T-cell (primary cell): ENCODE data around the gene SPEG. TPM values are rescaled to one million over a fixed set of nuclear protein-coding genes. Genes with fewer than 3 reads are reported as not detected.
A peak's percentile ranks its signal among the peaks of the same experiment; 100 is the strongest.
"Not testable (repeated sequence)": the region's sequence is repeated elsewhere in the genome, so short reads cannot be mapped to it uniquely, and the experiment has no call there.

Experiments used
- ATAC-seq, 4 experiments: fragments of 200-7000 bp in 3 of 4; fragments of 150-1000 bp in 1 of 4; cut with Tn5 transposase; replicated peaks in 1 of 4; 1 replicate in 3 of 4; 2 replicates in 1 of 4; pipeline ENCODE4 v1.10.0; 2021; ENCODE audit warnings: moderate library complexity in 3 of 4, mild to moderate bottlenecking in 2 of 4, moderate number of reproducible peaks in 1 of 4
- CTCF ChIA-PET, 2 donors: fragments of 300-600 bp; sonication (Branson Sonifier 250); formaldehyde crosslinking; loops; one replicate each; lab custom pipeline; 2022; ENCODE audit warnings: antibody characterized with exemption in 2 of 2; lab: Charles Lee
- POLR2A ChIA-PET, 2 donors: fragments of 300-600 bp; sonication (Branson Sonifier 250); formaldehyde crosslinking; loops; one replicate each; lab custom pipeline; 2022; ENCODE audit warnings: antibody characterized with exemption in 2 of 2; lab: Charles Lee
- DNase-seq, 35 experiments: peaks; one replicate each; pipeline versions ENCODE4 v3.0.0 to v3.0.0-alpha.2; 2013 to 2023
- H3K27ac ChIP-seq: one replicate; pipeline ENCODE4 v1.5.1; 2013; ENCODE audit warnings: low read length
- H3K27me3 ChIP-seq, 2 experiments: replicated peaks in 1 of 2; 1 replicate in 1 of 2; 2 replicates in 1 of 2; pipeline versions ENCODE4 v1.6.1 to v1.7.0; 2013; ENCODE audit warnings: low read length in 1 of 2, mixed read lengths in 1 of 2; ENCODE audit not compliant: control insufficient read depth in 2 of 2, insufficient read depth in 2 of 2; ENCODE audit errors: extremely low read depth in 1 of 2
- H3K36me3 ChIP-seq, 2 donors: 1 replicate in 1 of 2; 2 replicates in 1 of 2; pipeline versions ENCODE4 v1.6.1 to v1.7.0; 2013; ENCODE audit warnings: low read length in 1 of 2; ENCODE audit not compliant: control insufficient read depth in 2 of 2, insufficient read depth in 1 of 2; ENCODE audit errors: extremely low read depth in 1 of 2
- H3K4me1 ChIP-seq, 2 experiments: 1 replicate in 1 of 2; 2 replicates in 1 of 2; pipeline versions ENCODE4 v1.6.1 to v1.7.0; 2013; ENCODE audit warnings: low read length in 2 of 2, mixed read lengths in 1 of 2; ENCODE audit not compliant: insufficient read depth in 2 of 2, control insufficient read depth in 1 of 2; ENCODE audit errors: extremely low read depth in 1 of 2
- H3K4me3 ChIP-seq, 2 donors: 1 replicate in 1 of 2; 2 replicates in 1 of 2; pipeline versions ENCODE4 v1.5.1 to v1.7.0; 2013; ENCODE audit warnings: mild to moderate bottlenecking in 2 of 2, low read length in 1 of 2, moderate library complexity in 1 of 2; ENCODE audit not compliant: control insufficient read depth in 1 of 2; ENCODE audit errors: extremely low read depth in 1 of 2
- H3K9me3 ChIP-seq: 2 replicates; pipeline ENCODE4 v1.7.0; 2013
- H3K27ac Mint-ChIP-seq, 2 donors: one replicate each; pipeline ENCODE4 v1.8.0; 2020 to 2021; ENCODE audit warnings: mild to moderate bottlenecking in 2 of 2, mixed read lengths in 2 of 2
- H3K27me3 Mint-ChIP-seq, 2 donors: one replicate each; pipeline ENCODE4 v1.8.0; 2021 to 2022; ENCODE audit warnings: mixed read lengths in 2 of 2
- H3K36me3 Mint-ChIP-seq: one replicate; pipeline ENCODE4 v1.8.0; 2021; ENCODE audit warnings: mixed read lengths
- H3K4me1 Mint-ChIP-seq, 3 donors: one replicate each; pipeline ENCODE4 v1.8.0; 2020 to 2022; ENCODE audit warnings: mixed read lengths in 3 of 3, mild to moderate bottlenecking in 1 of 3
- H3K4me3 Mint-ChIP-seq, 3 donors: one replicate each; pipeline ENCODE4 v1.8.0; 2020 to 2022; ENCODE audit warnings: mild to moderate bottlenecking in 3 of 3, mixed read lengths in 3 of 3, moderate library complexity in 3 of 3
- H3K9me3 Mint-ChIP-seq, 3 donors: one replicate each; pipeline ENCODE4 v1.8.0; 2020 to 2022; ENCODE audit warnings: mixed read lengths in 3 of 3
- WGBS: methylation state at CpG from one replicate; pipeline ENCODE4 v1.1.5; 2013; ENCODE audit warnings: missing lambda C conversion rate; ENCODE audit not compliant: insufficient coverage; 5-methylcytosine and 5-hydroxymethylcytosine counted together
- total RNA-seq, 35 experiments: library from RNA in 6 of 35; stranded (reverse) in 6 of 35; fragments of 120-200 nt in 1 of 35; gene quantifications; one replicate each; pipeline versions ENCODE4 v1.2.1 to v1.2.4 and lab custom pipeline; 2013 to 2026

Gene SPEG
- total RNA-seq, 5 donors from 2014 or later (not counting 1 experiment from before 2014, with no cell fraction given) = 13.8 to 23.9 (median 18.9) TPM

DNA sequence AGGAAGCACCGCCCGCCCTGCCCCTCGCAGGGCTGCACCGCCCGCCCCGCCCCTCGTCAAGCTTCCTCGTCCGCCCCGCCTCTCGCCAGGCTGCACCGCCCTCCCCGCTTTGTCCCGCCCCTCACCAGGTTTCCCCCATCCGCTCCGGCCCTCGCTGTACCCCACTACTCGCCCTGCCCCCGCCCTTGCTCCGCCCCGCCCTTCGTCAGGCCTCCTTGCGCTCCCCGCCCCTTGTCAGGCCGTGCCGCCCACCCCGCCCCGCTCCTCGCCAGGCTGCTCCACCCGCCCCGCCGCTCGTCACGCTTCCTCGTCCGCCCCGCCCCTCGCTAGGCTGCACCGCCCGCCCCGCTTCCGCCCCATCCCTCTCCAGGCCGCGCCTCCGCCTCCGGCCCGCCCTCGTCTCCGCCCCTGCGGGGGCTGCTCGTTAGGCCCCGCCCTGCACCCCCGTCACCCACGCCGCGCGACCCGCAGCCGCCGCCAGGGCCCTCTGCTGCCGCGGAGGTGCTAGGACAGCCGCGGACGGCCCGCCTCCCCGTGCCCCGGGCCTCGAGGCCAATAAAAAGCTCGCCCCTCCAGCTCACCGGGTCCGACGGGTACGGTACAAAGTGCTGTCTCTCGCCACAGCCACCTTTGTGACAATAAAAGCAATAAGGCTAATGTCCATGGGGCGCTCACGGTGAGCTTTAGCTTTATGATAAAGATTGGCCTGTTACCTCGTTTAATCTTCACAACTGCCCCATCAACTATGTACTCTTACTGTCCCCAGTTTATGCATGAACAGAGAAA, 46.3 kb upstream of the SPEG start:
- Histone ChIP-seq H3K9me3 (no peaks in the 10 kb centered on the region), H3K4me1 (peaks cover 5 to 23% of the 10 kb centered on the region in 2 experiments), H3K4me3 (peak overlapping the region in 1 of 2 donors; percentile 37), H3K27ac (peak overlapping the region; percentile 81), H3K27me3 (no peaks in the 10 kb centered on the region), H3K36me3 (peaks cover 10 to 30% of the 10 kb centered on the region in 2 donors)
- Mint-ChIP-seq H3K4me1 (peaks cover 6 to 34% (median 28%) of the 10 kb centered on the region in 3 donors), H3K9me3 (no peaks in the 10 kb centered on the region), H3K36me3 (peaks cover 18% of the 10 kb centered on the region), H3K27ac (peak overlapping the region; percentile 85 to 95), H3K4me3 (peak overlapping the region; percentile 58 to 94 (median 63)), H3K27me3 (no peaks in the 10 kb centered on the region)
- peak; percentile 95 to 100 (median 98) for DNase-seq
- WGBS = under 1% methylated on average over 38 of the region's 78 CpGs
- ChIA-PET CTCF (interaction anchor here (0.6 to 2.0 kb wide), 22 partner anchors 9 to 1084 kb away, joined by 3 to 9 read pairs (median 4); partner anchors contain the start of genes BCS1L (in 1 of the 2), GMPPA (in 1 of the 2), STK11IP (in 1 of the 2) and TTLL4 (in 1 of the 2)), POLR2A (interaction anchor here (0.5 to 0.8 kb wide), 11 partner anchors 43 to 1118 kb away, joined by 3 to 10 read pairs (median 4); partner anchors contain the start of genes AAMP (in 1 of the 2), ANKZF1 (in 1 of the 2), BCS1L (in 1 of the 2) and GMPPA (in 1 of the 2))
- peak; percentile 79 to 83 (median 81) for ATAC-seq

DNA sequence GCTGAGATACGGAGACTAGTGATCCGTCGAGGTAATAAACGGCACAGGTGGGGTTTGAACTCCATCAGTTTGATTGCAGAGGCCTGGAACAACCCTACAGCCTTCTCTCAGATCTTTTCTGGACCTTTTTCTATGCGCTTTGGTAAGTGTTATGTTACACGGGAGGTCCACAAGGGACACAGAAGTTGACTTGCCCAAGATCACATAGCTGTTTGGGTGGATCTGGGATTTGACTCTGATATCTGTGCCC, 45.8 kb upstream of the SPEG start:
- peak overlapping the region; percentile 81 for H3K27ac ChIP-seq

DNA sequence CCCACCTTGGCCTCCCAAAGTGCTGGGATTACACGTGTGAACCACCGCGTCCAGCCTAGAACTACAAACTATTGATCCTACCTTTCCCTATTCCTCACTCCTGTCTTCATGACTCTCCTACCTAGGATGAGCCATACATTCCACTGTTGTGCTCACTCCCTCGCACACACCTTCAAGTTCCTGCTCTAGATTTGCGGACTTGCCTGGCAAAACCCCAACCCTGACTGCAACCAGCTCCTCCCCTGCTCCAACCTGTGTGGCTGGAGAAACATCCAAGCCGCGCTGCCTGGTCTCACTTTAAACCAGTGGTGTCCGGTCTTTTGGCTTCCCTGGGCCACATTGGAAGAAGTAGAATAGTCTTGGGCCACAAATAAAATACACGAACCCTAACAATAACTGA, 41.9 kb upstream of the SPEG start:
- H3K36me3 ChIP-seq = no peaks in the 10 kb centered on the region
- Mint-ChIP-seq H3K27me3 (no peaks in the 10 kb centered on the region), H3K27ac (no peak overlapping the region), H3K9me3 (no peaks in the 10 kb centered on the region), H3K4me3 (no peak overlapping the region), H3K4me1 (peaks cover 17 to 18% (median 17%) of the 10 kb centered on the region in 3 donors), H3K36me3 (no peaks in the 10 kb centered on the region)
- no peak overlapping the region for H3K27ac ChIP-seq
- ChIA-PET POLR2A (no interaction called here), CTCF (no interaction called here)
- H3K9me3 ChIP-seq = no peaks in the 10 kb centered on the region
- H3K27me3 ChIP-seq = no peaks in the 10 kb centered on the region
- no peak overlapping the region for H3K4me3 ChIP-seq
- DNase-seq (no peak), ATAC-seq (no peak)
- H3K4me1 ChIP-seq = peaks cover 6 to 18% of the 10 kb centered on the region in 2 experiments
- 92% methylated on average over 5 of the region's 9 CpGs for WGBS

More for the DNA sequence above, 45.8 kb upstream of the SPEG start:
- H3K36me3 Mint-ChIP-seq = peaks cover 13% of the 10 kb centered on the region
- CTCF ChIA-PET = interaction anchor here (0.6 to 2.0 kb wide), 15 partner anchors 8 to 730 kb away, joined by 3 to 9 read pairs (median 5); partner anchors contain the start of genes BCS1L (in 1 of the 2), GMPPA (in 1 of the 2), STK11IP (in 1 of the 2) and TTLL4 (in 1 of the 2)
- WGBS = 71% methylated on average over 4 of the region's 6 CpGs
- H3K27ac Mint-ChIP-seq = peak overlapping the region; percentile 85 to 95
- no peaks in the 10 kb centered on the region for H3K9me3 Mint-ChIP-seq
- peaks cover 6 to 29% (median 28%) of the 10 kb centered on the region in 3 donors for H3K4me1 Mint-ChIP-seq
- ATAC-seq = no peak
- Histone ChIP-seq H3K4me3 (peak overlapping the region in 1 of 2 donors; percentile 37), H3K4me1 (peaks cover 5 to 23% of the 10 kb centered on the region in 2 experiments), H3K9me3 (no peaks in the 10 kb centered on the region), H3K36me3 (peaks cover 6 to 24% of the 10 kb centered on the region in 2 donors), H3K27me3 (no peaks in the 10 kb centered on the region)
- DNase-seq = no peak
- POLR2A ChIA-PET = interaction anchor here in 1 of 2 donors (0.8 kb wide), 1 partner anchor 729 kb away, joined by 6 read pairs; the partner anchor contains the start of genes BCS1L and ZNF142
- H3K27me3 Mint-ChIP-seq = no peaks in the 10 kb centered on the region
- H3K4me3 Mint-ChIP-seq = peak overlapping the region; percentile 44 to 94 (median 63)

DNA sequence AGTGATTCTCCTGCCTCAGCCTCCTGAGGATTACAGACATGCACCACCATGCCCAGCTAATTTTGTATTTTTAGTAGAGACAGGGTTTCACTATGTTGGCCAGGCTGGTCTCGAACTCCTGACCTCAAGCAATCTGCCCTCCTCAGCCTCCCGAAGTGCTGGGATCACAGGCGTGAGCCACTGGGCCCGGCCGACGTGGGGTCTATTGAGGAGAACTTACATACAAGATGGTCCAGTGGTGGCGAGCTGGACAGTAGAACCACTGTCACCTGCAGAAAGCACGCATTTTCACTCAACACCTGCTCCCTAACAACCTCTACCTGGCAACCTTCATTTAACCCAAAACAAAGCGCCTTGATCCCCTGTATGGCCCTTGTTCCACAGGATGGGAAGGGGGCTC, 39.6 kb upstream of the SPEG start:
- POLR2A ChIA-PET, H3K27ac ChIP-seq, H3K27ac Mint-ChIP-seq, H3K27me3 Mint-ChIP-seq, H3K36me3 Mint-ChIP-seq, H3K4me3 Mint-ChIP-seq, H3K36me3 ChIP-seq, ATAC-seq, H3K9me3 ChIP-seq, DNase-seq, H3K4me3 ChIP-seq, CTCF ChIA-PET, H3K9me3 Mint-ChIP-seq, H3K27me3 ChIP-seq: not testable (repeated sequence)
- peaks cover 13% of the 10 kb centered on the region in 3 donors for H3K4me1 Mint-ChIP-seq
- 75% methylated on average over 6 of the region's 9 CpGs for WGBS
- H3K4me1 ChIP-seq = peaks cover 6 to 14% of the 10 kb centered on the region in 2 experiments

DNA sequence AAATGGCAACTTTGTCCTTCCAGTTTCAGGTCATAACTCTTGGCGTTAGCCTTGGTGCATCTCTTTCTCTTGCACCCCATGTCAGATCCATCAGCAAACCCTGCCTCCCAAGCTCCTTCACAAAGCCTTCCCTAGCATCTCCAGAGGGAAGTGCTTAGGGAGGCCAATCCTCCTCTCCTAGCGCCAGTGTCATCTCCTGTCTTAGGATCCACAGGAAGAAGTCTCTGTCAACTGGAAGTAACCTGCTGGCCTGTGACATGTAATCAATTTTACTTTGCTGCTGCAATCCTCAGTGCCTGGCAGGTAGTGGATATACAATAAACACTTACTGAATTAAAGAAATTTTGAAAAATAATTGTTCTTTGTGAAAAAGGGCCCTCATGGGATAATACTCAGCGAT, 39.0 kb upstream of the SPEG start:
- Mint-ChIP-seq H3K27ac (peak overlapping the region in 1 of 2 donors; percentile 55), H3K36me3 (no peaks in the 10 kb centered on the region), H3K4me3 (no peak overlapping the region), H3K9me3 (no peaks in the 10 kb centered on the region), H3K27me3 (no peaks in the 10 kb centered on the region), H3K4me1 (peaks cover 13% of the 10 kb centered on the region in 3 donors)
- Histone ChIP-seq H3K27ac (no peak overlapping the region), H3K4me3 (no peak overlapping the region), H3K4me1 (peaks cover 6 to 14% of the 10 kb centered on the region in 2 experiments), H3K27me3 (peaks cover 0 to 1% of the 10 kb centered on the region in 2 experiments), H3K36me3 (no peaks in the 10 kb centered on the region), H3K9me3 (no peaks in the 10 kb centered on the region)
- DNase-seq (no peak), ATAC-seq (no peak)
- WGBS = 89% methylated on average over 2 of the region's 3 CpGs
- ChIA-PET CTCF (no interaction called here), POLR2A (no interaction called here)

DNA sequence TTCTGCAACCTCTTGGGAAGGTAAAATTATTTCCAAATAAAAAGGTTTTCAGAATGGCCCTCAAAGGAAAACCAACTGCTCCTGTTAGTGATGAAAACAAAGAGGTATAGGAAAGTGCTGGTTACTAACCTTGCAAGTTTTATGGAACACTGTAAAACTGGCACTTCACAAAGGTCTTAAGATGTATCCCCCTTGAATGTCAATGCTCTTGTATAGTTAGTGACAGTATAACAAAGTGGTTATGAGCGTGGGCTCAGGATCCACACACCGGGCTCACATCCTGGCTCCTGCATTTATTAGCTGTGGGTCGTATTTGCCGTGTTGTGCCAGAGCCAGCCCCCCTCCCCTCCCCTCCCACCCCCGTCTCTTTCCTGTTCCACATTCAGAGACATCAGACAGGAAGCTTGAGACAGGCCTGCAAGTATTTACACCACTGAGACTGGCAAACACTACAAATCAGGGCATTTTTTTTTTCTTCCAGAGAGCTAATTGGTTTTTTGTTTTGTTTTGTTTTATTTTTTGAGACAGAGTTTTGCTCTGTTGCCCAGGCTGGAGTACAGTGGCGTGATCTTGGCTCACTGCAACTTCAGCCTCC, 37.7 kb upstream of the SPEG start:
- H3K4me1 ChIP-seq = peaks cover 6 to 14% of the 10 kb centered on the region in 2 experiments
- H3K4me3 ChIP-seq = no peak overlapping the region
- H3K9me3 Mint-ChIP-seq = no peaks in the 10 kb centered on the region
- POLR2A ChIA-PET = no interaction called here
- H3K36me3 Mint-ChIP-seq = no peaks in the 10 kb centered on the region
- H3K27me3 Mint-ChIP-seq = no peaks in the 10 kb centered on the region
- peaks cover 0 to 5% of the 10 kb centered on the region in 2 experiments for H3K27me3 ChIP-seq
- H3K27ac ChIP-seq = peak overlapping the region; percentile 29
- peaks cover 13% of the 10 kb centered on the region in 3 donors for H3K4me1 Mint-ChIP-seq
- DNase-seq = peak in 3 of 35 experiments; percentile 13 to 31 (median 20)
- peak; percentile 70 to 85 (median 84) for ATAC-seq
- 14% methylated on average over 2 of the region's 6 CpGs for WGBS
- CTCF ChIA-PET = interaction anchor here (0.6 to 1.4 kb wide), 3 partner anchors 8 to 133 kb away, joined by 3 to 9 read pairs (median 4); no protein-coding TSS in a partner anchor
- peak overlapping the region in 1 of 3 donors; percentile 47 for H3K4me3 Mint-ChIP-seq
- H3K36me3 ChIP-seq = no peaks in the 10 kb centered on the region
- H3K27ac Mint-ChIP-seq = peak overlapping the region; percentile 93 to 94
- H3K9me3 ChIP-seq = no peaks in the 10 kb centered on the region
